ENCODE results near the gene OSM. TPM values are rescaled to one million over a fixed set of nuclear protein-coding genes. Genes with fewer than 3 reads are reported as not detected.
A peak's percentile ranks its signal among the peaks of the same experiment; 100 is the strongest.

Gene OSM
- total RNA-seq, 1 donor from 2014 or later: not detected

DNA sequence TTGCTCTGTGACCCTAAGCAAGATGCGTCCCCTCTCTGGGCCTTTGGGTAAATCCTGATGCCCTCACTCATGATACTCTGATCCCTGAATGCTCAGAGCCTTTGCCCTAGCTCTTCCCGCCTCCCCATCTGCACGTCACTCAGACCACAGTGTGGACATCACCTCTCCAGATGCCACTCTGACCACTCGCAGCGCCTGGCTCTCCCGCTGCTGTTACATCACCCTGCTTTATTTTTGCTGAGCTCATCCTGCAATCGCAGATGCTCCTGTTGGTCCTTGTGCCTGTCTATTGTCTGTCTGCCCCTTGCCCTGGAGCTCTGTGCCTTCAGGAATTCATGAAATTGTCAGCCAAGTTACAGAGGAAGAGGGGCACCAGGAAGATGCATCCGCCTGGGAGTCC lies 5.5 kb downstream of the OSM start:
- no peaks in the 10 kb centered on the region for H3K36me3 ChIP-seq (ENCODE audit: control insufficient read depth, insufficient read depth, low read length)
- no peak for DNase-seq (ENCODE audit: low read depth)
- H3K27me3 ChIP-seq (ENCODE audit: control insufficient read depth, insufficient read depth, low read length): no peaks in the 10 kb centered on the region
- no peak overlapping the region for H3K4me3 ChIP-seq (ENCODE audit: low read depth, low read length)
- TF ChIP-seq, protein P1, sequence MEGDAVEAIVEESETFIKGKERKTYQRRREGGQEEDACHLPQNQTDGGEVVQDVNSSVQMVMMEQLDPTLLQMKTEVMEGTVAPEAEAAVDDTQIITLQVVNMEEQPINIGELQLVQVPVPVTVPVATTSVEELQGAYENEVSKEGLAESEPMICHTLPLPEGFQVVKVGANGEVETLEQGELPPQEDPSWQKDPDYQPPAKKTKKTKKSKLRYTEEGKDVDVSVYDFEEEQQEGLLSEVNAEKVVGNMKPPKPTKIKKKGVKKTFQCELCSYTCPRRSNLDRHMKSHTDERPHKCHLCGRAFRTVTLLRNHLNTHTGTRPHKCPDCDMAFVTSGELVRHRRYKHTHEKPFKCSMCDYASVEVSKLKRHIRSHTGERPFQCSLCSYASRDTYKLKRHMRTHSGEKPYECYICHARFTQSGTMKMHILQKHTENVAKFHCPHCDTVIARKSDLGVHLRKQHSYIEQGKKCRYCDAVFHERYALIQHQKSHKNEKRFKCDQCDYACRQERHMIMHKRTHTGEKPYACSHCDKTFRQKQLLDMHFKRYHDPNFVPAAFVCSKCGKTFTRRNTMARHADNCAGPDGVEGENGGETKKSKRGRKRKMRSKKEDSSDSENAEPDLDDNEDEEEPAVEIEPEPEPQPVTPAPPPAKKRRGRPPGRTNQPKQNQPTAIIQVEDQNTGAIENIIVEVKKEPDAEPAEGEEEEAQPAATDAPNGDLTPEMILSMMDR (IDR thresholded peaks at IDR 0.05; ENCODE audit: insufficient read depth, low read length, poor library complexity, severe bottlenecking): no peak

DNA sequence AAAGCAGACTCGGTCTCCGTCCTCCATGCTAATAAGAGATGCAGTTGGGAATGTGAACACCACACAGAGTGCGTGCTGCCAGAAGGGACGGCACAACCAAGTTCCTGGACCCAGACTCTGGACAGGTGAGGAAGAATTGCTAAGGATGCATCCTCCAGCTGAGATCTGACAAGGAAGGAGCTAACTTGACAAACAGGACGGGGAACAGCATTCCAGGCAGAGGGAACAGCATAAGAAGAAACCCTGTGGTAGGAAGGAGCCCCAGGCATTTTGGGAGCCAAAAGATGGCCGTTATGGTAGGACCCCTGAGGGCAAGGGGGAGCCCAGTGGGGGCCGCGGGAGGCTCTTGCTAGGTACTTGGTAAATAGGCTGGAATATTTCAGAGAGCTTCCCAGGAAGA lies 6.0 kb downstream of the OSM start:
- H3K4me3 ChIP-seq (ENCODE audit: low read depth, low read length): no peak overlapping the region
- TF ChIP-seq, protein P1 (IDR thresholded peaks at IDR 0.05; ENCODE audit: insufficient read depth, low read length, poor library complexity, severe bottlenecking): no peak
- no peaks in the 10 kb centered on the region for H3K27me3 ChIP-seq (ENCODE audit: control insufficient read depth, insufficient read depth, low read length)
- no peaks in the 10 kb centered on the region for H3K36me3 ChIP-seq (ENCODE audit: control insufficient read depth, insufficient read depth, low read length)
- DNase-seq (ENCODE audit: low read depth): no peak

DNA sequence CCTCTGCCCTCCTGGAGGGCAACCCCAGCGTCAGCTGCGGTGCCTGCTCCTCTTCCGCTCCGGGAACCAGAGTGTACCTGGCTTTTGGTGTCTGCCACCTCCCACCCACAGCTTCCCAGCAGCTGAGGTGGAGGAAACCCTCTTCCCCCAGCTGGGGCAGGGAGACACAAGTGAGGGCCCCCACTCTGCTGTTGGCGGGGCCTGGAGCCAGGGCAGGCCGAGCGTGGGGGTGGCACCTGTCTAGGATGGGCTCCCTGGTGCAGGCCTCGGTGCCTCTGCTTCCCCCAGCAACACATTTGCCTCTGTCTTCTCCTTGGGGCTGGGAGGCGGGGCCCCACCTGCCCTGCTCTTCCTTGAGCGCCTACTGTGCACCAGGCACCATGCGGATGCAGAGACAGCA lies 6.4 kb downstream of the OSM start:
- no peak for DNase-seq (ENCODE audit: low read depth)
- no peaks in the 10 kb centered on the region for H3K27me3 ChIP-seq (ENCODE audit: control insufficient read depth, insufficient read depth, low read length)
- no peaks in the 10 kb centered on the region for H3K36me3 ChIP-seq (ENCODE audit: control insufficient read depth, insufficient read depth, low read length)
- no peak overlapping the region for H3K4me3 ChIP-seq (ENCODE audit: low read depth, low read length)
- TF ChIP-seq, protein P1 (IDR thresholded peaks at IDR 0.05; ENCODE audit: insufficient read depth, low read length, poor library complexity, severe bottlenecking): no peak

DNA sequence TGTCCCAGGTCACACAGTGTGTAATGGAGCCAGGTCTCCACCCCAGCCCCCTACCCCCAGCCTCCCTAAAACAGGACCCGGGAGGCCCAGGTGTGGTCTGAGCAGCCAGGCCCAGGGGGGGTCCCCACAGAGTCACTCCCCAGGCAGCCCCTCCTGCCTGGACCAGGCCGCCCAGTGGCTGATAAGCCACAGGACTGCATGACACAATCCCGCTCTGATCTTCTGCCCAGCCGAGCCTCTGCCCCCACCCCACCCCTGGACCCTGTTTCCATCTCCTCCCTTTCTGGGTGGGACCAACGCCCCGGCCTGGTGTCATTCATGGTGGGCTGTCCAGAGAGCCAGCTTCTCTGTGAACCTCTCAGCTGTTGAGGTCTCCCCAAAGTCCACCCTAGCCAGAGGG lies 12.3 kb downstream of the OSM start:
- H3K36me3 ChIP-seq (ENCODE audit: control insufficient read depth, insufficient read depth, low read length): peaks cover 4% of the 10 kb centered on the region
- TF ChIP-seq, protein P1 (IDR thresholded peaks at IDR 0.05; ENCODE audit: insufficient read depth, low read length, poor library complexity, severe bottlenecking): no peak
- H3K27me3 ChIP-seq (ENCODE audit: control insufficient read depth, insufficient read depth, low read length): no peaks in the 10 kb centered on the region
- DNase-seq (ENCODE audit: low read depth): no peak
- no peak overlapping the region for H3K4me3 ChIP-seq (ENCODE audit: low read depth, low read length)

DNA sequence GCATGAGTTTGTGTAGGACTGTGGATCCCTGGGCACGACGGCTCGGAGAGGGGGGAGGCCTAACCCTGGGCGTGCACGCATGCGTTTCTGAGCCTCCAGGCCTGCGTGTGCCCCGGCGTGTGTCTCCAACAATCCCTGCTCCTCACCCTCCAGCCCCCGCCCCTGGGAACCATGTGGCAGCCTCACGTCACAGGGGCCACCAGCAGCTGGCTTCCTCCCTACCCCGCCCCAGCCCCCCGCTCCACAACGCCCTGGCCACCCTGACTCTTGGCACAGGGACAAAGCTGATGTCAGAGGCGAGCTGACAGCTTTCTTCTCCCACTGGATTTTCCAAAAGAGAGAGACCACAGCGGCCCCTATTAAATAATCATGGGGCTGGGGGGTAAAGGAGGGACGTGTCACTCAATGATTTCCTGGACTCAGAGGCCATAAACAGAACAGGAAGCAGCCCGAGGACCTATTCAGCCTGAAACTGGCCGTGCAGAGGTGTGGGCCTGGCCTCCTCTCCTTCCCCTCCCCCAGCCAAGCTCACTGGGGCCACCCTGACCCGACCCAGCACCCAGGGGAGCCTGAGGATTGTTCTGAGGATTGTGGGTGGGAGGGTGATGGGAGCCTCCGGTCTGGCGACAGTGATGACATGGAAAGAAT lies 13.3 kb downstream of the OSM start:
- TF ChIP-seq, protein P1 (IDR thresholded peaks at IDR 0.05; ENCODE audit: insufficient read depth, low read length, poor library complexity, severe bottlenecking): no peak
- Histone ChIP-seq H3K36me3 (ENCODE audit: control insufficient read depth, insufficient read depth, low read length) (peaks cover 4% of the 10 kb centered on the region), H3K4me3 (ENCODE audit: low read depth, low read length) (no peak overlapping the region), H3K27me3 (ENCODE audit: control insufficient read depth, insufficient read depth, low read length) (no peaks in the 10 kb centered on the region)
- DNase-seq (ENCODE audit: low read depth): peak; percentile 56
